Glutamatergic neuron (in vitro differentiated cells): ENCODE data around the gene HGS. TPM values are rescaled to one million over a fixed set of nuclear protein-coding genes. Genes with fewer than 3 reads are reported as not detected.

ENCODE experiments used
- DNase-seq: peaks from one replicate; pipeline ENCODE4 v3.0.0; 2022
- H3K27ac Mint-ChIP-seq: one replicate; pipeline ENCODE4 v1.8.0; 2020; ENCODE audit warnings: mild to moderate bottlenecking, mixed read lengths, inconsistent platforms; ENCODE audit not compliant: unreplicated experiment
- H3K27me3 Mint-ChIP-seq: one replicate; pipeline ENCODE4 v1.8.0; 2020; ENCODE audit warnings: mild to moderate bottlenecking, moderate library complexity, mixed read lengths, inconsistent platforms; ENCODE audit not compliant: unreplicated experiment
- H3K36me3 Mint-ChIP-seq: one replicate; pipeline ENCODE4 v1.8.0; 2020; ENCODE audit warnings: mild to moderate bottlenecking, mixed read lengths, inconsistent platforms; ENCODE audit not compliant: unreplicated experiment
- H3K4me1 Mint-ChIP-seq: one replicate; pipeline ENCODE4 v1.8.0; 2020; ENCODE audit warnings: mild to moderate bottlenecking, low read depth, mixed read lengths, inconsistent platforms; ENCODE audit not compliant: unreplicated experiment
- H3K4me3 Mint-ChIP-seq: one replicate; pipeline ENCODE4 v1.8.0; 2020; ENCODE audit warnings: mild to moderate bottlenecking, mixed read lengths, inconsistent platforms; ENCODE audit not compliant: unreplicated experiment
- H3K9me3 Mint-ChIP-seq: one replicate; pipeline ENCODE4 v1.8.0; 2020; ENCODE audit warnings: mild to moderate bottlenecking, moderate library complexity, mixed read lengths, inconsistent platforms; ENCODE audit not compliant: unreplicated experiment
- CTCF ChIP-seq: fragments of 200-600 bp; sonication (generic); IDR thresholded peaks from one replicate; pipeline ENCODE4 v1.5.0; 2021; ENCODE audit not compliant: partially characterized antibody, unreplicated experiment
- long read RNA-seq: library from polyadenylated mRNA; unstranded; transcript quantifications from one replicate; pipeline ENCODE4 v2.0.0, GENCODE V29; 2020; ENCODE audit not compliant: unreplicated experiment
- total RNA-seq: library from RNA; stranded (reverse); fragmentation: NEBNext Ultra II Directional; extraction: Animal tissue kit (Norgen Biotek cat#: 25700); gene quantifications from one replicate; pipeline ENCODE4 v1.2.1, GENCODE V29; 2021; ENCODE audit not compliant: unreplicated experiment

The HGS gene
- 167 TPM for total RNA-seq
- long read RNA-seq, transcript HGS-201 (22 exons, 2,970 nt), result major isoform, 38 of 60 reads
- long read RNA-seq, partial matches to known transcripts, result 10 of 60 reads
- long read RNA-seq, other reads (novel, unspliced or antisense), result 11 of 60 reads

- H3K36me3 Mint-ChIP-seq, result no peaks in the 10 kb centered on the region
- DNase-seq, result peak; percentile 98
- H3K9me3 Mint-ChIP-seq, result peaks cover 15% of the 10 kb centered on the region
- peaks cover 17% of the 10 kb centered on the region for H3K4me1 Mint-ChIP-seq
- H3K27me3 Mint-ChIP-seq, result peaks cover 2% of the 10 kb centered on the region
- no peak for TF ChIP-seq CTCF
- H3K4me3 Mint-ChIP-seq, result peak within 1 kb of the TSS; percentile 95
- H3K27ac Mint-ChIP-seq, result peak within 1 kb of the TSS; percentile 90
Measured at GRCh38 chr17:81683584-81684441, at the start of gene HGS, which contains the start of gene ARL16. HGS (plus strand) TSS chr17:81684011; CDS start chr17:81684067, 56 bp downstream. ARL16 (minus strand) TSS chr17:81683797; CDS start chr17:81683753, 44 bp downstream.

GRCh38 chr17:81635431-81635830 lies 48.4 kb upstream of the HGS start:
- TF ChIP-seq CTCF, result no peak
- H3K27me3 Mint-ChIP-seq, result peaks cover 2% of the 10 kb centered on the region
- peaks cover 5% of the 10 kb centered on the region for H3K4me1 Mint-ChIP-seq
- no peaks in the 10 kb centered on the region for H3K36me3 Mint-ChIP-seq
- H3K27ac Mint-ChIP-seq, result peak overlapping the region; percentile 88
- DNase-seq, result no peak
- H3K4me3 Mint-ChIP-seq, result peak overlapping the region; percentile 97
- peaks cover 2% of the 10 kb centered on the region for H3K9me3 Mint-ChIP-seq

GRCh38 chr17:81635973-81636504 lies 47.8 kb upstream of the HGS start:
- Mint-ChIP-seq H3K36me3 (no peaks in the 10 kb centered on the region), H3K27me3 (peaks cover 2% of the 10 kb centered on the region), H3K27ac (peak overlapping the region; percentile 88), H3K4me3 (peak overlapping the region; percentile 97), H3K9me3 (peaks cover 2% of the 10 kb centered on the region), H3K4me1 (peaks cover 5% of the 10 kb centered on the region)
- DNase-seq, result no peak
- no peak for TF ChIP-seq CTCF

- Mint-ChIP-seq H3K27ac (peak within 1 kb of the TSS; percentile 88), H3K36me3 (no peaks in the 10 kb centered on the region), H3K9me3 (peaks cover 2% of the 10 kb centered on the region), H3K4me1 (peaks cover 5% of the 10 kb centered on the region), H3K4me3 (peak within 1 kb of the TSS; percentile 97), H3K27me3 (peaks cover 3% of the 10 kb centered on the region)
- TF ChIP-seq CTCF, result no peak
- peak; percentile 90 for DNase-seq
Measured at GRCh38 chr17:81636505-81637288, 47.1 kb upstream of the HGS start, which contains the start of the genes NPLOC4 and TSPAN10. NPLOC4 (minus strand) TSS chr17:81637112; CDS start chr17:81636930, 182 bp downstream. TSPAN10 (plus strand) TSS chr17:81637196; CDS start chr17:81642413, 5,217 bp downstream.
